HepG2 (cell line): ENCODE data around the gene ESRP2.

Source experiments
- EZH2 ChIP-seq: conservative IDR thresholded peaks from 2 replicates; pipeline ENCODE4 v1.6.1; 2012; ENCODE audit warnings: mild to moderate bottlenecking, low read depth, low read length, moderate library complexity
- FOXK2 ChIP-seq: fragments of 450-650 bp; IDR thresholded peaks from 2 replicates; pipeline ENCODE4 v1.6.1; 2016
- HDAC1 ChIP-seq: sonication (generic); formaldehyde crosslinking; IDR thresholded peaks from 2 replicates; pipeline ENCODE4 v1.5.1; 2020; ENCODE audit warnings: mild to moderate bottlenecking, missing genetic modification reagents
- KLF16 ChIP-seq, 2 experiments: sonication (generic) in 1 of 2; formaldehyde crosslinking in 1 of 2; IDR thresholded peaks; 2 replicates each; pipeline versions ENCODE4 v1.6.1 to v1.8.0; 2016 to 2023; ENCODE audit warnings: missing genetic modification reagents in 2 of 2, missing compliant biosample characterization in 1 of 2
- MAX ChIP-seq: IDR thresholded peaks from 2 replicates; pipeline ENCODE4 v1.6.1; 2012; ENCODE audit warnings: inconsistent platforms
- NFIC ChIP-seq: IDR thresholded peaks from 2 replicates; pipeline ENCODE4 v1.6.1; 2012; ENCODE audit warnings: mild to moderate bottlenecking, low read length, inconsistent platforms
- NR2F6 ChIP-seq, 2 experiments: IDR thresholded peaks; 2 replicates each; pipeline ENCODE4 v1.6.1; 2016; ENCODE audit warnings: antibody characterized with exemption in 1 of 2, mild to moderate bottlenecking in 1 of 2
- ZFP36 ChIP-seq: fragments of 150-350 bp; IDR thresholded peaks from 2 replicates; pipeline ENCODE4 v1.6.1; 2018; ENCODE audit warnings: borderline replicate concordance, low read length, low read depth; ENCODE audit not compliant: partially characterized antibody
- ZNF558 ChIP-seq: sonication (generic); formaldehyde crosslinking; IDR thresholded peaks from 2 replicates; pipeline ENCODE4 v1.9.0; 2022; ENCODE audit warnings: mild to moderate bottlenecking, missing genetic modification reagents, borderline replicate concordance

DNA sequence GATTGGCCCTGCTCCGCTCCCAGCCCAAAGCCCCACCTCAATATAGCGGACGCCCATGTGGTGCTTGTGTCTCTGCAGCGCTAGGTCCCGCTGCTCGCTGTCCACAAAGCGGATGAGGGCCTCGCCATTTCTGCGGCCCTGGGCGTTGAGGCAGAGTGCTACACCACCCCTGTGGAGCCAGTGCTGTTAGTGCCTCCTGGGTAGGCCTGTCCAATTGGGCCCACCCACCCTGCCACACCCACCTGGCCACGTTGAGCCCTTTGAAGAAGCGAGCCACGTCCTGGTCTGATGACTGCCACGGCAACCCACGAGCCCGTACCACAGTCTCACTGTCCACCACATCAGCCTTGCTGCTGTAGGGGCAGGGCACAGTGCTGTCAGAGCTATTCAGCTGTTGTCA is 3.6 kb downstream of the ESRP2 start:
- TF ChIP-seq MAX (no peak), NFIC (no peak), HDAC1 (CRISPR knock-in tag) (no peak), ZNF558 (no peak), ZFP36 (no peak), NR2F6 (IDR thresholded peaks at IDR 0.05) (no peak), NR2F6 (CRISPR knock-in tag; IDR thresholded peaks at IDR 0.05) (no peak), EZH2 (no peak), FOXK2 (no peak), KLF16 (CRISPR knock-in tag; IDR thresholded peaks at IDR 0.05) (no peak)
